Stromal cell of bone marrow (primary cell): ENCODE measurements around the gene RAB15.

ENCODE experiments used
- DNase-seq: peaks from one replicate; pipeline ENCODE4 v3.0.0-alpha.2; 2012; ENCODE audit warnings: low read depth

Gene RAB15

GRCh38 chr14:64990296-64990695, 18.2 kb upstream of the RAB15 start:
- no peak for DNase-seq

GRCh38 chr14:64987438-64987767, 15.3 kb upstream of the RAB15 start:
- no peak for DNase-seq

GRCh38 chr14:64986648-64987437, 14.7 kb upstream of the RAB15 start, which contains the start of gene FNTB:
Gene FNTB, plus strand, starts transcription at chr14:64986895. Its CDS starts 59 bp downstream, at chr14:64986954.
- peak; percentile 97 for DNase-seq

- peak; percentile 45 for DNase-seq
These were observed 11.5 kb upstream of the RAB15 start for GRCh38 chr14:64983439-64984310.

GRCh38 chr14:64979336-64980074, 7.4 kb upstream of the RAB15 start:
- no peak for DNase-seq

- DNase-seq, result no peak
These were observed 2.4 kb upstream of the RAB15 start for GRCh38 chr14:64974563-64974962.

GRCh38 chr14:64973826-64974225, 1.7 kb upstream of the RAB15 start:
- no peak for DNase-seq

GRCh38 chr14:64973026-64973442, 898 bp upstream of the RAB15 start:
- no peak for DNase-seq

GRCh38 chr14:64971491-64971942, 619 bp downstream of the RAB15 start:
- DNase-seq, result no peak

- DNase-seq, result no peak
These were observed 1.2 kb downstream of the RAB15 start for GRCh38 chr14:64970776-64971477.

GRCh38 chr14:64970041-64970440, 2.1 kb downstream of the RAB15 start:
- DNase-seq, result no peak

GRCh38 chr14:64968651-64969050, 3.5 kb downstream of the RAB15 start:
- no peak for DNase-seq

GRCh38 chr14:64968167-64968566, 4.0 kb downstream of the RAB15 start:
- DNase-seq, result no peak

- DNase-seq, result no peak
These were observed 5.2 kb downstream of the RAB15 start for GRCh38 chr14:64966976-64967375.

GRCh38 chr14:64965356-64966000, 6.7 kb downstream of the RAB15 start:
- no peak for DNase-seq

GRCh38 chr14:64963611-64964010, 8.5 kb downstream of the RAB15 start:
- no peak for DNase-seq

GRCh38 chr14:64960762-64961276, 11.3 kb downstream of the RAB15 start:
- DNase-seq, result no peak

- DNase-seq, result no peak
These were observed 13.4 kb downstream of the RAB15 start for GRCh38 chr14:64958743-64959142.

GRCh38 chr14:64958201-64958600, 13.9 kb downstream of the RAB15 start:
- DNase-seq, result no peak

- DNase-seq, result no peak
These were observed 15.3 kb downstream of the RAB15 start for GRCh38 chr14:64956697-64957406.
